Epidermal melanocyte (primary cell): ENCODE results near the gene EIF5AL1.
"Not testable (repeated sequence)": the region's sequence is repeated elsewhere in the genome, so short reads cannot be mapped to it uniquely, and the experiment has no call there.

Source experiments
- DNase-seq: peaks from one replicate; pipeline ENCODE4 v3.0.0; 2011; ENCODE audit warnings: low spot score; ENCODE audit not compliant: insufficient read length

EIF5AL1 gene

GRCh38 chr10:79555354-79556309, 43.3 kb downstream of the EIF5AL1 start:
- no peak for DNase-seq

DNA sequence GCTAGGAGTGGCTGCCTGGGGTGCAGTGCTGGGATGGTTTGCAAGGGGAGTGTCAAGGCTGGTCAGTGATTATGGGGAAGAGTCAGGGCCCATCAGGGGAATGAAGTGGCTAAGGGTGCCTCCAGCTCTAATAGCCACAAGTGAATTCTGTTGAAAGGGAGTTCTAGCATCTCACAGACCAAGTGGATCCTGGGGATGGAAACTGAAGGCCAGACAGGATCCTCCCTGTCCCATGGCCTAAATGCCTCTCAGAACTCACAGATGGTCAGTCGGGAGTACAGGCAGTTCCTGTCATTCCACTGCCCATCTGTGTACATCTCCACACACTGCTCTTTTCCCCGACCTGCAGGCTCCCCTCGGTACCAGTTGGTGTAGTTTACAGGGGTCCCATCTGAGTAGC, 44.6 kb downstream of the EIF5AL1 start:
- not testable (repeated sequence) for DNase-seq

DNA sequence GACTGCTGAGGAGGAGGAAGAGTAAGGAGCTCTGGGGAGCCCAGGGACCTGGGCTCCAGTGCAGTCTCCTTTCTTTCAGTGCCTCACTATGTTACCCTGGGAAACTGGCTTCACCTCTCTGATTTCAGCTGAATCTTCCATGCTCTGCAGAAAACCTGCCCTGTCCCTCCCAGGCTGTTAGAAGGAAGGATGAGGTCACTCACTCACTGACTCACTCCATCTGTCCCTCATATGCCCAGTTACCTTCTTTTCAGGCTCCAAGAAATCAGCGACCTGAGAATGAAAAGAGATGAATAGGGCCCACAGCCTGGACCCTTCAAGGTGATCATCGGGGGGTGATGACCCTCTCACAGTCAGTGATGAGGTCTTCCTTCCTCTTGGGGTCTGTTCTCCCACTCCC, 47.4 kb downstream of the EIF5AL1 start:
- no peak for DNase-seq

- DNase-seq, result no peak
Observed at GRCh38 chr10:79560160-79560709, 47.9 kb downstream of the EIF5AL1 start, which contains the start of gene SFTPA2. Gene SFTPA2, minus strand, starts transcription at chr10:79560407. Its CDS starts 924 bp downstream, at chr10:79559483.

GRCh38 chr10:79561257-79561656, 48.9 kb downstream of the EIF5AL1 start:
- no peak for DNase-seq

DNA sequence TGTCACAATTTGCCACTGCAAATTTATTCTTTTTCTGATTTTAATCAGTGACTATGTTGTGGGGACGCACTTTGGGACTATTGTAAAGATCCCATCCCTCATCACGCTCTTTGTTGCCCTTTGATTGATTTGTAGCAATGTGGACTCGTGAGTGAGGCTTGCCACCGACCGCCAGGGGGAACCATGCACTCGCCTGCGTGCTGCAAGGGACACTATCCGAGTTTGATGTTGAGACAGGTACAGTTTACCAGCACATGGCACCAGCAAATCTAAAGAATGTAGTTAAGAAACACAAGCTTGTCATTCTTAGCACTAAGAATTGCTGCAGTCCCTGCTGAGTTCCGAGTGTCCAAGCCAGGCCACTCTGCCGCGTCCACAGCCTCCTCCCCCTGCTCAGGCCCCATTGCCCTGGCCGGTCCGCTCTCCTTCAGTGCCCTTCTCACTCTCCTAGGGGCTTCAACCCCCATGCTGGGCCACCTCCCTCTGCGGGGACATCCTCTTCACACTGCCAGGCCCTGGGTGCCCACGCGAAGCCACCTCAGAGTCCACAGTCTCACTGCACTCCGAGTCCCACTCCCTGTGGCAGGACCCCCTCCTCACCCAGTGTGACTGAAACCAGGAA, 49.9 kb downstream of the EIF5AL1 start:
- DNase-seq, result peak; percentile 36

- DNase-seq, result no peak
Observed at GRCh38 chr10:79563426-79563825, 51.1 kb downstream of the EIF5AL1 start.
